ENCODE results near the gene LRIG2. TPM values are rescaled to one million over a fixed set of nuclear protein-coding genes. Genes with fewer than 3 reads are reported as not detected.
A peak's percentile ranks its signal among the peaks of the same experiment; 100 is the strongest.

Gene LRIG2
- total RNA-seq, 2 donors from 2014 or later: 12.1 to 13.8 TPM

DNA sequence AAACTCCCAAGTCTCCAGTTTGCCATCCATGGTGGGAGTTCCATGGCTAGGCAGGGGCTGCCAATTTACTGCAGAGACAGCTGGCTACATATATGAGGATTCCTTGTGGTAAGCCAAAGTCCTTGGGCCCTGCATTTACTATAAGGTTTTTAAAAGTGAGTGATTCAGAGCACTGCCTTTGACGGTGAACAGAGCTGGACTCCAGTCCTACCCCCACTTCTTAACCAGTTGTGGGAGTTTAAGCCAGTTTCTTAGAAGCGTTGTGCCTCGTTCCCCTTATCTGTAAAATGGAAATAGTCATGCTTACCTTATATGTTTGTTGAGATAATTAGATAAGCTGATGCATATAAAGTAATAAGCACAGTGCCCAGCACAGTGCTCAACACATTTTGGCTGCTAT lies 64.6 kb downstream of the LRIG2 start:
- no peak for DNase-seq
- intact Hi-C loops (cut with DNase I): no loop called here
- peaks cover 5% of the 10 kb centered on the region for H3K4me1 ChIP-seq

GRCh38 chr1:113138778-113139177 lies 65.8 kb downstream of the LRIG2 start:
- no peak overlapping the region for H3K9ac ChIP-seq (ENCODE audit: low read depth in 2 of 2, low read length in 2 of 2)
- no peaks in the 10 kb centered on the region for H3K36me3 ChIP-seq
- H3K4me3 ChIP-seq: no peak overlapping the region
- no peak for DNase-seq
- no peaks in the 10 kb centered on the region for H3K9me3 ChIP-seq
- H3K27me3 ChIP-seq: no peaks in the 10 kb centered on the region
- peaks cover 5% of the 10 kb centered on the region for H3K4me1 ChIP-seq
- TF ChIP-seq, protein P1, sequence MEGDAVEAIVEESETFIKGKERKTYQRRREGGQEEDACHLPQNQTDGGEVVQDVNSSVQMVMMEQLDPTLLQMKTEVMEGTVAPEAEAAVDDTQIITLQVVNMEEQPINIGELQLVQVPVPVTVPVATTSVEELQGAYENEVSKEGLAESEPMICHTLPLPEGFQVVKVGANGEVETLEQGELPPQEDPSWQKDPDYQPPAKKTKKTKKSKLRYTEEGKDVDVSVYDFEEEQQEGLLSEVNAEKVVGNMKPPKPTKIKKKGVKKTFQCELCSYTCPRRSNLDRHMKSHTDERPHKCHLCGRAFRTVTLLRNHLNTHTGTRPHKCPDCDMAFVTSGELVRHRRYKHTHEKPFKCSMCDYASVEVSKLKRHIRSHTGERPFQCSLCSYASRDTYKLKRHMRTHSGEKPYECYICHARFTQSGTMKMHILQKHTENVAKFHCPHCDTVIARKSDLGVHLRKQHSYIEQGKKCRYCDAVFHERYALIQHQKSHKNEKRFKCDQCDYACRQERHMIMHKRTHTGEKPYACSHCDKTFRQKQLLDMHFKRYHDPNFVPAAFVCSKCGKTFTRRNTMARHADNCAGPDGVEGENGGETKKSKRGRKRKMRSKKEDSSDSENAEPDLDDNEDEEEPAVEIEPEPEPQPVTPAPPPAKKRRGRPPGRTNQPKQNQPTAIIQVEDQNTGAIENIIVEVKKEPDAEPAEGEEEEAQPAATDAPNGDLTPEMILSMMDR (IDR thresholded peaks at IDR 0.05): no peak
- H3K27ac ChIP-seq: no peak overlapping the region
- intact Hi-C loops (cut with DNase I): no loop called here

More for the DNA sequence above, 64.6 kb downstream of the LRIG2 start:
- Histone ChIP-seq H3K9me3 (no peaks in the 10 kb centered on the region), H3K27me3 (no peaks in the 10 kb centered on the region), H3K27ac (no peak overlapping the region), H3K4me3 (no peak overlapping the region), H3K9ac (ENCODE audit: low read depth in 2 of 2, low read length in 2 of 2) (no peak overlapping the region), H3K36me3 (no peaks in the 10 kb centered on the region)
- TF ChIP-seq, protein P1 (IDR thresholded peaks at IDR 0.05): no peak

DNA sequence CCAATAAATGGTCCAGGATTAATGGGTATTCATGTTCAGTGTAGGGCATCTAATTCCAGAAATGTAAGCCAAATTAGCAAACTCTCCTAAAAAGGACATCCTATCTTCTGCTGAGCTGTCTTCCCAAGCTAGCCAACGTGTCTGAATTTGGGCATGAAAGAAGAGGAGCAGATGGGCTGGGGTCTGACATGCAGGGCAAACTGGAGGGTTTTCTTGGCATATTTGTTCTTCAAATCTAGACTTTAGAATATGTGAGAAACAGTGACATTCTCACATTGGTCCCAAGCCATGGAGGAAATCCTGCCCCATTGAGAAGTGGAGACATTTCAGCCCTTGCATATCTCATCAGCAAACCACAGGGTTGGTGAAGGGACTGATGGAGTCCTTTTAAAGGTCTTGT lies 67.2 kb downstream of the LRIG2 start:
- peaks cover 5% of the 10 kb centered on the region for H3K4me1 ChIP-seq
- H3K36me3 ChIP-seq: no peaks in the 10 kb centered on the region
- TF ChIP-seq, protein P1 (IDR thresholded peaks at IDR 0.05): no peak
- no peak overlapping the region for H3K27ac ChIP-seq
- no peaks in the 10 kb centered on the region for H3K27me3 ChIP-seq
- no peaks in the 10 kb centered on the region for H3K9me3 ChIP-seq
- no peak overlapping the region for H3K4me3 ChIP-seq
- intact Hi-C loops (cut with DNase I): loop anchor here (5.0 to 10.0 kb wide), 2 partner anchors 245 to 537 kb away; no protein-coding TSS in a partner anchor
- DNase-seq: no peak
- no peak overlapping the region for H3K9ac ChIP-seq (ENCODE audit: low read depth in 2 of 2, low read length in 2 of 2)

DNA sequence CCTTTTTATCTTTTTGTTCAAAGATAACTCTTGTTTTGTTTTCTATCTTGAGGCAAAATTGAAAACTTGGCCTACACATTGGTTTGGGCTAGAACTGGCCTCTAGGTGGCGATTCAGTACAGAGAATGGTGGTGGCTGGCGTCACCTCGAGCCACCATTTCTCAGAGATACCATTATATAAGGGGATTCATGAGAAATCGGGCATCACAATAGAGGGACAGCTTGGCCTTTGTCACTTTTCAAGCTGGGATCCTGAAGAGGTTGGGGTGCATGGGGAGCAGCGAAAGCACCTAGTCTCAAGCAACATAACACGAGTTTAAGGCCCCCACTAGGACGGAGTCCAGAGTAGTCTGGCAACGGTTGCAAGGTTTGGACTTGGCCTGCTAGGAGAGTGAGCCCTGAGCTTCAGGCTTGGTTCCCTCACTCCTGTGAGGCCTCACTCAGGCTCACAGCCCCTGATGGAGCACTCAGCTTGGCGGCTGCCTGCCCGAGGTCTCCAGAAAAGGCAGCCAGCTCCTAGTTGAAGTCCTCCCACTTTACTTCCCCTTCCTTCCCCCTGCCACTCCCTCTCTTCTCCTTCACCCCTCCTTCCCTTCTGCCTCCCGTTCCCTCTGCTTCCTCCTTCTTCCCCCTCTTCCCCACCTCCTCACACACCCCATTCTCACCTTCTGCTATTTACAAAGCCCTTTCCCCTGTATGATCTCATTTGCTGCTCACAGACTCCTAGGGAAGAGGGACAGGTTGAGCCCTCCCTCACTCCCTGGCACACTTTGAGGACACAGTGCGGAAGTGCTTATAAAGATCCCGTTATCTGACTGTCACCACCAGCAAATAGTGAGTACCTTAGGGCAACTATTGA lies 67.8 kb downstream of the LRIG2 start:
- Histone ChIP-seq H3K9me3 (no peaks in the 10 kb centered on the region), H3K36me3 (no peaks in the 10 kb centered on the region), H3K27me3 (no peaks in the 10 kb centered on the region), H3K27ac (no peak overlapping the region), H3K4me3 (no peak overlapping the region), H3K9ac (ENCODE audit: low read depth in 2 of 2, low read length in 2 of 2) (no peak overlapping the region), H3K4me1 (peaks cover 5% of the 10 kb centered on the region)
- intact Hi-C loops (cut with DNase I): loop anchor here (5.0 to 10.0 kb wide), 2 partner anchors 244 to 536 kb away; no protein-coding TSS in a partner anchor
- peak; percentile 73 for DNase-seq
- TF ChIP-seq, protein P1 (IDR thresholded peaks at IDR 0.05): peak; percentile 72

DNA sequence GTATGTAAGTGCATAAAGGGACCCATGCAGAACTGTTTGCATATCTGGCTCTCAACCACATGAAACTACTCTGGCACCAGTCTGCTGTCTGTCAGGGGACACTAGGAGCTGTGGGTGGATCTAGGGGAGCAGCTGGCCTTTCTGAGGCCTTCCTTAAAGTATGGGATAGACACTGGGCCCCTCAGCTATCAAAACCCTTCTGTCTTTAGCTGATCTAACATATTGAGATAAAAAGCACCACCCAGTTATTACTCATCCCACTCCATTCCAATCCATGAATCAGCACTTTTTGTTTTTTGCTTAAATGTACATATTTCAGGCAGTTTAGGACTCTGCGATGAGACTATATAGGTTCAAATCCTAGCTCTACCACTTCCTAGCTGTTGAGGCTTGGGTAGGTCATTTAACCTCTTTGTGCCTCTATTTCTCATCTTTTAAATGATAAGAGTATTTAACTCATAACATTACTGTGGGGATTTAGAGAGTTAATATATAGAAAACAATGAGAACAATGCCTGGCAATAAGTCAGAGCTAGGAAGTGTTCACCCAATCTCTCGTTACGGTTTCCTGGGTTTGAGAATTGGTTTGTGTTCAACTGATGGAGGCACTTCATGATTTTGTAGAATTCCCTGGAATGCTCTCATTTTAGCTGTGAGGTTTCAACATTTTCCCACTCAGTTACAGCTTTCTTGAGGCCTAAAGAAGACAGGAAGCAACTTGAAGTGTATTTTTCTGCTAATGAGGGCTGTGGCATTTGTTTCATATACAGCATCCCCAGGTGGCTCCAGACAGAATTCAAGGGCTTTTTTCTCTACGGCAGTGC lies 68.9 kb downstream of the LRIG2 start:
- Histone ChIP-seq H3K9ac (ENCODE audit: low read depth in 2 of 2, low read length in 2 of 2) (no peak overlapping the region), H3K4me3 (no peak overlapping the region), H3K27ac (no peak overlapping the region), H3K9me3 (no peaks in the 10 kb centered on the region), H3K4me1 (peaks cover 5% of the 10 kb centered on the region), H3K36me3 (no peaks in the 10 kb centered on the region), H3K27me3 (no peaks in the 10 kb centered on the region)
- DNase-seq: no peak
- TF ChIP-seq, protein P1 (IDR thresholded peaks at IDR 0.05): no peak
- intact Hi-C loops (cut with DNase I): loop anchor here (5.0 to 10.0 kb wide), 2 partner anchors 243 to 535 kb away; no protein-coding TSS in a partner anchor

All from colonic mucosa (tissue), 4 donors.